Mucosa of descending colon (tissue), 3 donors: ENCODE data around the gene RIC8B. TPM values are rescaled to one million over a fixed set of nuclear protein-coding genes. Genes with fewer than 3 reads are reported as not detected.

Source experiments
- ATAC-seq: fragments of 200-7000 bp; cut with Tn5 transposase; one replicate; pipeline ENCODE4 v1.9.1; 2020; ENCODE audit warnings: mild to moderate bottlenecking, moderate library complexity
- DNase-seq, 3 donors: peaks; one replicate each; pipeline ENCODE4 v3.0.0-alpha.2; 2020
- H3K36me3 ChIP-seq: fragments of 200-600 bp; one replicate; pipeline ENCODE4 v1.8.0; 2021; ENCODE audit warnings: low read depth, mild to moderate bottlenecking
- H3K4me1 ChIP-seq: fragments of 200-600 bp; one replicate; pipeline ENCODE4 v1.8.0; 2021; ENCODE audit warnings: low read depth, mild to moderate bottlenecking
- H3K4me3 ChIP-seq: fragments of 200-600 bp; one replicate; pipeline ENCODE4 v1.8.0; 2021; ENCODE audit warnings: mild to moderate bottlenecking
- H3K9me3 ChIP-seq: fragments of 200-600 bp; one replicate; pipeline ENCODE4 v1.8.0; 2021; ENCODE audit warnings: mild to moderate bottlenecking
- intact Hi-C, 2 donors: fragments of 100-400 bp; cut with DNase I in 1 of 2; cut with micrococcal nuclease in 1 of 2; formaldehyde crosslinking; loops; one replicate each; pipeline versions ENCODE4 v1.11.0 to v1.11.1; 2022; cut with DNase I, micrococcal nuclease
- total RNA-seq, 3 donors: library from RNA; stranded (reverse); fragmentation: NEBNext Ultra II Directional in 2 of 3; extraction: Animal tissue kit (Norgen Biotek cat#: 25700) in 2 of 3; gene quantifications; one replicate each; pipeline versions ENCODE4 v1.2.1 to v1.2.4, GENCODE V29; 2021 to 2023
- TF ChIP-seq, protein P1 (sequence below): fragments of 200-600 bp; IDR thresholded peaks from one replicate; pipeline ENCODE4 v1.8.0; 2022; ENCODE audit warnings: antibody characterized with exemption, mild to moderate bottlenecking
- donor health status: DM: no; HTN: no; CAD: no; lungs with moderate emphysema.
- donor health status: DM: no; HTN: no; CAD: no.
- donor health status: DM: no; HTN: yes; CAD: no.

The RIC8B gene
- total RNA-seq, 3 donors from 2014 or later, result 13.3 to 25.3 (median 15.2) TPM

DNA sequence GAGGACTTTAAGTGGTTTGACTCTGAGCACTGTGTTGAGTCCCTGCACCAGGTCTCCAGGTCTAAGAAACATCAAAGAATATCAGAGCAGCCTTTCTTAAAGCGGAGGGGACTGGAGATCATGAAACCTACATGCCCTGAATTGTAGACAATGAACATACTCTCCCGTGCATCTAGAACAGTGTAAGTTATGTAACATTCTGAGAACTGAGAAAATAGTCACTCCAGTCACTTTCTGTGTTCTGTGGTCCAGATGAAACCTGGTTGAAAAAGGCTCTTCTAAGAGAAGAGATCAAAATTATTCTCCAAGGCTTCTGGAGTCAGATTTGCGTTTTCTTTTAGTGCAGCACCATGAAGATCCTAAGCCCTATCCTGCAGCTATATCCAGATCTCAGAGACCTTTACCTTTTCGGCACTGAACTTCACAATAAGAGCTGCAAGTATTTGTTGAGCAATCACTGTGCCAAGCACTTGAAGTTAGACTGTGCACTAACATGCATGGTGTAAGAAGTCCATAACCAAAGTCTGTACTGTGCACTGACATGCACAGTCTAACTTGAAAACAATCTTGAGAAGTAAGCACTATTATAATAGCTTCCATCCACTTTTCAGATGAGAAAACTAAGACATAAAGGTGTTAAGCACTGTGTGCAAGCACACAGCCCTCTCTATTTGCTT lies 115.6 kb downstream of the RIC8B start:
- no peak for DNase-seq
- peaks cover 8% of the 10 kb centered on the region for H3K4me1 ChIP-seq
- no peaks in the 10 kb centered on the region for H3K36me3 ChIP-seq
- H3K9me3 ChIP-seq, result no peaks in the 10 kb centered on the region
- intact Hi-C loops, result no loop called here
- ATAC-seq, result no peak
- TF ChIP-seq, protein P1, sequence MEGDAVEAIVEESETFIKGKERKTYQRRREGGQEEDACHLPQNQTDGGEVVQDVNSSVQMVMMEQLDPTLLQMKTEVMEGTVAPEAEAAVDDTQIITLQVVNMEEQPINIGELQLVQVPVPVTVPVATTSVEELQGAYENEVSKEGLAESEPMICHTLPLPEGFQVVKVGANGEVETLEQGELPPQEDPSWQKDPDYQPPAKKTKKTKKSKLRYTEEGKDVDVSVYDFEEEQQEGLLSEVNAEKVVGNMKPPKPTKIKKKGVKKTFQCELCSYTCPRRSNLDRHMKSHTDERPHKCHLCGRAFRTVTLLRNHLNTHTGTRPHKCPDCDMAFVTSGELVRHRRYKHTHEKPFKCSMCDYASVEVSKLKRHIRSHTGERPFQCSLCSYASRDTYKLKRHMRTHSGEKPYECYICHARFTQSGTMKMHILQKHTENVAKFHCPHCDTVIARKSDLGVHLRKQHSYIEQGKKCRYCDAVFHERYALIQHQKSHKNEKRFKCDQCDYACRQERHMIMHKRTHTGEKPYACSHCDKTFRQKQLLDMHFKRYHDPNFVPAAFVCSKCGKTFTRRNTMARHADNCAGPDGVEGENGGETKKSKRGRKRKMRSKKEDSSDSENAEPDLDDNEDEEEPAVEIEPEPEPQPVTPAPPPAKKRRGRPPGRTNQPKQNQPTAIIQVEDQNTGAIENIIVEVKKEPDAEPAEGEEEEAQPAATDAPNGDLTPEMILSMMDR, result no peak
- H3K4me3 ChIP-seq, result no peak overlapping the region

DNA sequence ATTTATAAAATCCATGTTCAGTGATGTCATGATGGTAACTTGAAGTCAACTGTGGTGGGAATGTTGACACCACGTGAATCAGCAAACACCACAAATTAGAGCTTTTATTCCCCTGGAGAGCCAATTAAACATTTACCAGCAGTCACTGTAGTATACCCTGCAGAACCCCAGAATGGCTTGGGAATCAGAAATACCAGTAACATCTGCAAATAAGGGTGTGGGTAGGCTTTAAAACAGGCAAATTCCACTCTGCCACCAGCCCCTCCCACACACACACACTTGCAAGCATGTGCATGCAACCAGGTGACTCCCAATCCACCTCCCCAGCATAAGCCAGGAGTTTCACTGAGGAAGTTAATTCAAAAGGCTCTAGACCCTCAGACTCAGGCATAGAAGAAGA lies 117.6 kb downstream of the RIC8B start:
- H3K36me3 ChIP-seq, result no peaks in the 10 kb centered on the region
- H3K4me3 ChIP-seq, result no peak overlapping the region
- no peaks in the 10 kb centered on the region for H3K9me3 ChIP-seq
- intact Hi-C loops, result no loop called here
- DNase-seq, result peak; percentile 64 to 75 (median 67)
- H3K4me1 ChIP-seq, result peaks cover 8% of the 10 kb centered on the region
- TF ChIP-seq, protein P1, result no peak
- ATAC-seq, result peak; percentile 96

DNA sequence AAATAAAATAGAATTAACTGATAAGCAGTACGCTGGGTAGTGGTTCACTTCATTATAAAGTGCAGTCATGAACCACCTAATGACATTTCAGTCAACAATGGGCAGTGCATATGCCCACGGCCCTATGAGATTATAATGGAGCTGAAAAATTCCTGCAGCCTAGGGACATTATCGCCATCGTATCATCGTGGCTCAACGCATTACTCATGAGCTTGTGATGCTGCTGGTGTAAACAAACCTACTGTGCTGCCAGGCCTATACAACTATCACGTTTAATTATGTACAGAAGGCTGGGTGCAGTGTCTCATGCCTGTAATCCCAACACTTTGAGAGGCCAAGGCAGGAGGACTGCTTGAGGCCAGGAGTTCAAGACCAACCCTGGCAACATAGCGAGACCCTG lies 119.0 kb downstream of the RIC8B start:
- H3K4me1 ChIP-seq, result peaks cover 10% of the 10 kb centered on the region
- intact Hi-C loops, result no loop called here
- no peak for ATAC-seq
- no peak overlapping the region for H3K4me3 ChIP-seq
- no peaks in the 10 kb centered on the region for H3K9me3 ChIP-seq
- no peaks in the 10 kb centered on the region for H3K36me3 ChIP-seq
- TF ChIP-seq, protein P1, result no peak
- no peak for DNase-seq

DNA sequence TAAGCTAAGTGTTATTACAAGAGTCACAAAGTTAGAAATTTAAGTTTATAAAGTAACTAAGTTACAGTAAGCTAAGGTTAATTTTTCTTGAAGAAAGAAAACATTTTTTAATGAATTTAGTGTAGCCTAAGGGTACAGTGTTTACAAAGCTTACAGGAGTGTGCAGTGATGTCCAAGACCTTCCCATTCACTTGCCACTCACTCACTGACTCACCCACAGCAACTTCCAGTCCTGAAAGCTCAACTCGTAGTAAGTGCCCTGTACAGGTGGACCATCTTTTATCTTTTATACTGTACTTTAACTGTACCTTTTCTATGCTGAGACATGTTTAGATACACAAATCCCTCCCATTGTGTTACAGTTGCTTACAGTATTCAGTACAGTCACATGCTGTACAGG lies 120.3 kb downstream of the RIC8B start:
- DNase-seq (no peak), ATAC-seq (no peak)
- intact Hi-C loops, result no loop called here
- Histone ChIP-seq H3K36me3 (no peaks in the 10 kb centered on the region), H3K9me3 (no peaks in the 10 kb centered on the region), H3K4me1 (peaks cover 14% of the 10 kb centered on the region), H3K4me3 (no peak overlapping the region)
- TF ChIP-seq, protein P1, result no peak

DNA sequence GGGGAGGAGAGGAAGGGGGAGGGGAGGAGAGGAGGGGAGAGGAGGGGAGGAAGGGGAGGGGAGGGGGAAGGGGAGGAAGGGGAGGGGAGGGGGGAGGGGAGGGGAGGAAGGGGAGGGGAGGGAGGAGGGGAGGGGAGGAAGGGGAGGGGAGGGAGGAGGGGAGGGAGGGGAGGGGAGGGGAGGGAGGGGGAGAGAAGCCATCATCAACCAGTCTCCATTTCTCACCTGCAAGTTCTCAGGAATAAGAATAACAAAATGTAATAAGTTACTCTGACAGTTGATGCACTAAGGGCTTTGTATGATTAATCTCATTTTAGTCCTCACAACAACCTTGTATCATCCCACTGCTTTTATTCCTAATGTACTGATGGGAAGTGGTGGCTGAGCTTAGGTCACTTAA lies 122.1 kb downstream of the RIC8B start:
- Histone ChIP-seq H3K9me3 (no peaks in the 10 kb centered on the region), H3K4me1 (peaks cover 14% of the 10 kb centered on the region), H3K4me3 (no peak overlapping the region), H3K36me3 (no peaks in the 10 kb centered on the region)
- TF ChIP-seq, protein P1, result no peak
- DNase-seq (no peak), ATAC-seq (no peak)
- intact Hi-C loops, result no loop called here
